Inferior parietal cortex (tissue), 1 donor: ENCODE data around the gene CKB.
A peak's percentile ranks its signal among the peaks of the same experiment; 100 is the strongest.

Experiments used
- DNase-seq: peaks from one replicate; pipeline ENCODE4 v3.0.0-alpha.2; 2016; ENCODE audit errors: extremely low spot score

Gene CKB

GRCh38 chr14:103522649-103523574, at the start of gene CKB:
Gene CKB (minus strand): TSS chr14:103522830. CDS start chr14:103522493, 337 bp downstream.
- DNase-seq: peak; percentile 87

- no peak for DNase-seq
Measured at GRCh38 chr14:103569408-103569807, 46.8 kb upstream of the CKB start.

GRCh38 chr14:103568952-103569351, 46.3 kb upstream of the CKB start:
- DNase-seq: no peak

- DNase-seq: no peak
Measured at GRCh38 chr14:103563844-103564505, 41.3 kb upstream of the CKB start.

GRCh38 chr14:103563226-103563620, 40.6 kb upstream of the CKB start:
- DNase-seq: no peak

GRCh38 chr14:103562429-103563225, 40.0 kb upstream of the CKB start, which contains the start of the genes BAG5 and COA8:
Gene BAG5 (minus strand): TSS chr14:103562657. CDS start chr14:103561164, 1,493 bp downstream.
Gene COA8 (plus strand): TSS chr14:103562960. CDS start chr14:103563002, 42 bp downstream.
- DNase-seq: peak; percentile 71

GRCh38 chr14:103562179-103562428, 39.5 kb upstream of the CKB start:
- no peak for DNase-seq

GRCh38 chr14:103561381-103562178, 39.0 kb upstream of the CKB start:
- no peak for DNase-seq

GRCh38 chr14:103560691-103561090, 38.1 kb upstream of the CKB start:
- no peak for DNase-seq

- DNase-seq: no peak
Measured at GRCh38 chr14:103559766-103560165, 37.1 kb upstream of the CKB start.

GRCh38 chr14:103558071-103558882, 35.6 kb upstream of the CKB start:
- DNase-seq: no peak

GRCh38 chr14:103556946-103557758, 34.5 kb upstream of the CKB start:
- DNase-seq: no peak

GRCh38 chr14:103555559-103556337, 33.1 kb upstream of the CKB start:
- DNase-seq: no peak

- no peak for DNase-seq
Measured at GRCh38 chr14:103552846-103553210, 30.2 kb upstream of the CKB start.

- DNase-seq: no peak
Measured at GRCh38 chr14:103552011-103552845, 29.6 kb upstream of the CKB start.

GRCh38 chr14:103551338-103551762, 28.7 kb upstream of the CKB start:
- DNase-seq: no peak

- no peak for DNase-seq
Measured at GRCh38 chr14:103550451-103551337, 28.1 kb upstream of the CKB start.
